GM23248 (cell line): ENCODE data around the gene LDB1.

Experiments used
- EZH2 ChIP-seq: fragments of 200-600 bp; sonication (generic); IDR thresholded peaks from 2 replicates; pipeline ENCODE4 v1.6.1; 2018; ENCODE audit warnings: antibody characterized with exemption, mild to moderate bottlenecking; ENCODE audit not compliant: insufficient read depth, poor library complexity, severe bottlenecking
- EZH2phosphoT487 ChIP-seq: fragments of 200-600 bp; sonication (generic); IDR thresholded peaks from 2 replicates; pipeline ENCODE4 v1.6.1; 2018; ENCODE audit warnings: antibody characterized with exemption, moderate library complexity, mild to moderate bottlenecking, low read depth; ENCODE audit not compliant: insufficient read depth

- TF ChIP-seq EZH2phosphoT487: no peak
- no peak for TF ChIP-seq EZH2
Measured at GRCh38 chr10:102146971-102147428, 26.8 kb upstream of the LDB1 start.
